OCI-LY1 (cell line): ENCODE data around the gene RGS17.

Source experiments
- EZH2 ChIP-seq: fragments of 200-600 bp; sonication (generic), shearing (Covaris generic); IDR thresholded peaks from 2 replicates; pipeline ENCODE4 v1.8.0; 2017; ENCODE audit warnings: borderline replicate concordance, mixed run types, mild to moderate bottlenecking, antibody characterized with exemption, low read length, moderate library complexity, mixed read lengths
- TF ChIP-seq, protein P1 (sequence below): fragments of 200-600 bp; sonication (generic), shearing (Covaris generic); IDR thresholded peaks from 2 replicates; pipeline ENCODE4 v1.5.1; 2017; ENCODE audit warnings: mild to moderate bottlenecking, antibody characterized with exemption, low read length, moderate library complexity, mixed read lengths

DNA sequence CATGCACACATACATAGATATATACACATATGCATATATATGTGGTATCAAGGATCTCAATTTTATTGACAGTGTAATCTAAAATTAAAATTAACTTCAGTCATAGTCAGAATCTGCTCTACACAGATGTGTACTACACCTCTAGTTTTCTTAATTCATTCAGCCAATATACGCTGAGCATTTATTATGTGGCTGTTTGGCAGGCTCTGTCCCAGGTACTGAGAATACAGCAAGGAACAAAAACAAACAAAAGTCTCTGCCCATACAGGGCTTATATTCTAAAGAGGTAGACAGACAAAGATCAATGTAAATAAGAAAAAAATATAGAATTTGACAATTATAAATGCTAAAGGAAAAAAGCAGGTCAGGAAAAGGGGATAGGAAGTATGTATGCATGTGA, 7.8 kb upstream of the RGS17 start:
- TF ChIP-seq, protein P1, sequence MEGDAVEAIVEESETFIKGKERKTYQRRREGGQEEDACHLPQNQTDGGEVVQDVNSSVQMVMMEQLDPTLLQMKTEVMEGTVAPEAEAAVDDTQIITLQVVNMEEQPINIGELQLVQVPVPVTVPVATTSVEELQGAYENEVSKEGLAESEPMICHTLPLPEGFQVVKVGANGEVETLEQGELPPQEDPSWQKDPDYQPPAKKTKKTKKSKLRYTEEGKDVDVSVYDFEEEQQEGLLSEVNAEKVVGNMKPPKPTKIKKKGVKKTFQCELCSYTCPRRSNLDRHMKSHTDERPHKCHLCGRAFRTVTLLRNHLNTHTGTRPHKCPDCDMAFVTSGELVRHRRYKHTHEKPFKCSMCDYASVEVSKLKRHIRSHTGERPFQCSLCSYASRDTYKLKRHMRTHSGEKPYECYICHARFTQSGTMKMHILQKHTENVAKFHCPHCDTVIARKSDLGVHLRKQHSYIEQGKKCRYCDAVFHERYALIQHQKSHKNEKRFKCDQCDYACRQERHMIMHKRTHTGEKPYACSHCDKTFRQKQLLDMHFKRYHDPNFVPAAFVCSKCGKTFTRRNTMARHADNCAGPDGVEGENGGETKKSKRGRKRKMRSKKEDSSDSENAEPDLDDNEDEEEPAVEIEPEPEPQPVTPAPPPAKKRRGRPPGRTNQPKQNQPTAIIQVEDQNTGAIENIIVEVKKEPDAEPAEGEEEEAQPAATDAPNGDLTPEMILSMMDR: no peak
- TF ChIP-seq EZH2: no peak
